ENCODE measurements around the gene STOML1. TPM values are rescaled to one million over a fixed set of nuclear protein-coding genes. Genes with fewer than 3 reads are reported as not detected.

The STOML1 gene
- polyA plus RNA-seq, 3 donors = 3.8 to 5.1 (median 4.7) TPM

GRCh38 chr15:73952913-73953750 lies 39.0 kb downstream of the STOML1 start:
- Mint-ChIP-seq H3K27me3 (ENCODE audit: low read depth in 3 of 3) (peaks cover 12 to 16% (median 12%) of the 10 kb centered on the region in 3 donors), H3K9me3 (no peaks in the 10 kb centered on the region), H3K27ac (no peak overlapping the region), H3K4me1 (peaks cover 19% of the 10 kb centered on the region), H3K4me3 (no peak overlapping the region), H3K36me3 (no peaks in the 10 kb centered on the region)
- DNase-seq = no peak
- Histone ChIP-seq H3K27ac (ENCODE audit: low read depth in 1 of 2, low read length in 2 of 2) (no peak overlapping the region), H3K9ac (ENCODE audit: insufficient read depth, low read length, poor library complexity, severe bottlenecking) (no peak overlapping the region), H3K36me3 (replicated peaks in 1 of 2; ENCODE audit: control insufficient read depth in 1 of 2, insufficient read depth in 2 of 2, low read length in 2 of 2) (no peaks in the 10 kb centered on the region), H3K9me3 (replicated peaks in 1 of 2; ENCODE audit: control insufficient read depth in 1 of 2, insufficient read depth in 1 of 2, low read length in 2 of 2) (no peaks in the 10 kb centered on the region), H4K20me1 (ENCODE audit: insufficient read depth, low read length) (no peaks in the 10 kb centered on the region), H2AFZ (ENCODE audit: insufficient read depth, low read depth, low read length, poor library complexity, severe bottlenecking) (no peak overlapping the region), H3K27me3 (ENCODE audit: control insufficient read depth in 2 of 2, insufficient read depth in 2 of 2, low read length in 2 of 2) (no peaks in the 10 kb centered on the region), H3K4me3 (replicated peaks in 1 of 3; ENCODE audit: low read depth in 2 of 3, low read length in 3 of 3) (no peak overlapping the region), H3K4me1 (ENCODE audit: control insufficient read depth in 1 of 2, insufficient read depth in 2 of 2, low read length in 2 of 2) (peaks cover 10 to 17% of the 10 kb centered on the region in 2 donors), H3K4me2 (replicated peaks; ENCODE audit: extremely low read depth, low read length, poor library complexity, severe bottlenecking) (no peak overlapping the region), H3K79me2 (ENCODE audit: insufficient read depth, low read length) (no peaks in the 10 kb centered on the region)
- WGBS (ENCODE audit: insufficient coverage) = 96% methylated on average over 8 of the region's 10 CpGs
- intact Hi-C loops (cut with micrococcal nuclease) = no loop called here
- TF ChIP-seq CTCF (IDR thresholded peaks at IDR 0.05) = no peak

- Histone ChIP-seq H3K9me3 (replicated peaks in 1 of 2; ENCODE audit: control insufficient read depth in 1 of 2, insufficient read depth in 1 of 2, low read length in 2 of 2) (no peaks in the 10 kb centered on the region), H4K20me1 (ENCODE audit: insufficient read depth, low read length) (no peaks in the 10 kb centered on the region), H3K27me3 (ENCODE audit: control insufficient read depth in 2 of 2, insufficient read depth in 2 of 2, low read length in 2 of 2) (no peaks in the 10 kb centered on the region), H3K4me2 (replicated peaks; ENCODE audit: extremely low read depth, low read length, poor library complexity, severe bottlenecking) (no peak overlapping the region), H3K79me2 (ENCODE audit: insufficient read depth, low read length) (no peaks in the 10 kb centered on the region), H3K4me3 (replicated peaks in 1 of 3; ENCODE audit: low read depth in 2 of 3, low read length in 3 of 3) (no peak overlapping the region), H2AFZ (ENCODE audit: insufficient read depth, low read depth, low read length, poor library complexity, severe bottlenecking) (no peak overlapping the region), H3K27ac (ENCODE audit: low read depth in 1 of 2, low read length in 2 of 2) (no peak overlapping the region), H3K4me1 (ENCODE audit: control insufficient read depth in 1 of 2, insufficient read depth in 2 of 2, low read length in 2 of 2) (peaks cover 10 to 17% of the 10 kb centered on the region in 2 donors), H3K36me3 (replicated peaks in 1 of 2; ENCODE audit: control insufficient read depth in 1 of 2, insufficient read depth in 2 of 2, low read length in 2 of 2) (no peaks in the 10 kb centered on the region), H3K9ac (ENCODE audit: insufficient read depth, low read length, poor library complexity, severe bottlenecking) (no peak overlapping the region)
- Mint-ChIP-seq H3K27me3 (ENCODE audit: low read depth in 3 of 3) (peaks cover 6 to 15% (median 9%) of the 10 kb centered on the region in 3 donors), H3K36me3 (no peaks in the 10 kb centered on the region), H3K4me1 (peaks cover 17% of the 10 kb centered on the region), H3K27ac (no peak overlapping the region), H3K4me3 (no peak overlapping the region), H3K9me3 (no peaks in the 10 kb centered on the region)
- WGBS (ENCODE audit: insufficient coverage) = 90% methylated on average over 20 of the region's 21 CpGs
- intact Hi-C loops (cut with micrococcal nuclease) = no loop called here
- no peak for TF ChIP-seq CTCF (IDR thresholded peaks at IDR 0.05)
- no peak for DNase-seq
Measured at GRCh38 chr15:73952171-73952912, 39.8 kb downstream of the STOML1 start.
